Gastroesophageal sphincter (tissue), 3 donors: ENCODE measurements around the gene METRNL.

Experiments used
- CTCF ChIP-seq, 4 experiments: fragments of 200-600 bp in 2 of 4; fragments of 450-650 bp in 2 of 4; sonication (generic) in 1 of 4; IDR thresholded peaks; one replicate each; pipeline ENCODE4 v1.5.1; 2017 to 2019; ENCODE audit warnings: antibody characterized with exemption in 4 of 4, mild to moderate bottlenecking in 2 of 4, moderate library complexity in 2 of 4
- POLR2AphosphoS5 ChIP-seq: sonication (generic); formaldehyde crosslinking; IDR thresholded peaks from one replicate; pipeline ENCODE4 v1.6.1; 2017; ENCODE audit warnings: antibody characterized with exemption

DNA sequence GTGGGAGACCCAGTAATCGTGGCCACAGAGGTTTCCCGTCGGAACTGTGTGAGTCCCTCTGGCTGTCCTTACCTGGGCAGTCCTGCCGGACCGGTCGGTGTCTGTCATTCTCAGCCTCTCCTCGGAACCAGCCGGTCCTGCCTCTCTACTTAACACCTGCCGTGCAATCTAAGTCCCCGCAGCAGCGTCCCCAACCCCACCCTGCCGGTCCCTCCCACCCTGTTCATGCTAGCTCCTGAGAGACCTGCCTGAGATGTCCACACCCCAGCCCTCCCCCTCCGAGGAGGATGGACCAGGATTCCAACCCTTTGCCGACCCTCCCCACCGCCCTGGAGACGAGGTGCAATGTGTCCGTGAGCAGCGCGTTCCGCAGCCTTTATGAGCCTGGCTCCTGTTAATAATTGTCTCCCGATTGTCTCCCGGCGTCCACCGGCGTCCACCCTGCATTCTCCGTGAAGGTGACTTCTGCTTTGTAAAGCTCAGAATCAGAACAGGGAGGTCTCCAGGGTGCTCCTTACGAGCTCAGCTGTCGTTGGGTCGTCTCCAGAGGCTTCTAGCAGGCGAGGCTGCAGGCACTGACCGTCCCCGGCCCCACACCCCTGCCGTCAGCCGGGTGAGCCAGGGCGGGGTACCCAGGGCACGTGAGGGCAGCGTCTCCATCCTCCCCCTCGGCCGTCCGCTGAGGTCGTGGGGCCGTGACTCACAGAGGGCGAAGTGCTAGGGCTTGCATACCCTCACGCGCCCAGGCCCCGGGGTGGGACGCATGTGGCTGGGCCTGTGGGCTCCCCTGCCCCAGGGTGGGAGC is 10.1 kb downstream of the METRNL start:
- no peak for TF ChIP-seq CTCF (IDR thresholded peaks at IDR 0.05)
- no peak for TF ChIP-seq POLR2AphosphoS5
